Stimulated activated memory B cell treated with anti-CD40 and anti-IgM and Interleukin-4, amounts not matched to agents 10 μg/mL and 1 μg/mL and 100 μg/mL, for 72 hours (primary cell): ENCODE data around the gene MYO9B.

Experiments
- ATAC-seq: fragments of 150-1000 bp; cut with Tn5 transposase; 2 replicates; pipeline ENCODE4 v1.10.0; 2021
- H3K27ac Mint-ChIP-seq: one replicate; pipeline ENCODE4 v1.8.0; 2022; ENCODE audit warnings: mild to moderate bottlenecking, mixed read lengths
- H3K27me3 Mint-ChIP-seq: one replicate; pipeline ENCODE4 v1.8.0; 2022; ENCODE audit warnings: mixed read lengths
- H3K36me3 Mint-ChIP-seq: one replicate; pipeline ENCODE4 v1.8.0; 2022; ENCODE audit warnings: mixed read lengths
- H3K4me1 Mint-ChIP-seq: one replicate; pipeline ENCODE4 v1.8.0; 2022; ENCODE audit warnings: mixed read lengths
- H3K4me3 Mint-ChIP-seq: one replicate; pipeline ENCODE4 v1.8.0; 2022; ENCODE audit warnings: mild to moderate bottlenecking, moderate library complexity, mixed read lengths
- H3K9me3 Mint-ChIP-seq: one replicate; pipeline ENCODE4 v1.8.0; 2022; ENCODE audit warnings: mixed read lengths

The MYO9B gene

GRCh38 chr19:17075035-17075863 lies at the start of gene MYO9B, which contains the start of gene HAUS8:
Gene MYO9B (plus strand): TSS chr19:17075777. CDS start chr19:17101718, 25,941 bp downstream.
Gene HAUS8 (minus strand): TSS chr19:17075452. CDS start chr19:17075422, 30 bp downstream.
- H3K9me3 Mint-ChIP-seq, result no peaks in the 10 kb centered on the region
- peaks cover 27% of the 10 kb centered on the region for H3K36me3 Mint-ChIP-seq
- ATAC-seq, result peak; percentile 94
- H3K4me3 Mint-ChIP-seq, result peak within 1 kb of the TSS; percentile 98
- peaks cover 73% of the 10 kb centered on the region for H3K4me1 Mint-ChIP-seq
- peak within 1 kb of the TSS; percentile 88 for H3K27ac Mint-ChIP-seq
- no peaks in the 10 kb centered on the region for H3K27me3 Mint-ChIP-seq

GRCh38 chr19:17025991-17026658 lies 49.5 kb upstream of the MYO9B start:
- Mint-ChIP-seq H3K4me3 (peak overlapping the region; percentile 65), H3K27ac (no peak overlapping the region), H3K9me3 (peaks cover 13% of the 10 kb centered on the region), H3K4me1 (peaks cover 24% of the 10 kb centered on the region), H3K36me3 (peaks cover 20% of the 10 kb centered on the region), H3K27me3 (peaks cover 86% of the 10 kb centered on the region)
- ATAC-seq, result peak; percentile 25

- H3K36me3 Mint-ChIP-seq, result peaks cover 20% of the 10 kb centered on the region
- ATAC-seq, result peak; percentile 50
- H3K4me3 Mint-ChIP-seq, result peak within 1 kb of the TSS; percentile 72
- no peak within 1 kb of the TSS for H3K27ac Mint-ChIP-seq
- peaks cover 13% of the 10 kb centered on the region for H3K9me3 Mint-ChIP-seq
- H3K27me3 Mint-ChIP-seq, result peaks cover 86% of the 10 kb centered on the region
- H3K4me1 Mint-ChIP-seq, result peaks cover 18% of the 10 kb centered on the region
These were observed 48.7 kb upstream of the MYO9B start, which contains the start of gene CPAMD8 for GRCh38 chr19:17026706-17027534. Gene CPAMD8 (minus strand): TSS chr19:17026810. CDS start chr19:17026642, 168 bp downstream.

GRCh38 chr19:17027535-17027975 lies 48.0 kb upstream of the MYO9B start:
- Mint-ChIP-seq H3K4me1 (peaks cover 15% of the 10 kb centered on the region), H3K27ac (no peak overlapping the region), H3K4me3 (peak overlapping the region; percentile 72), H3K9me3 (peaks cover 13% of the 10 kb centered on the region), H3K36me3 (peaks cover 19% of the 10 kb centered on the region), H3K27me3 (peaks cover 80% of the 10 kb centered on the region)
- ATAC-seq, result peak; percentile 14

GRCh38 chr19:17031741-17032140 lies 43.8 kb upstream of the MYO9B start:
- peaks cover 66% of the 10 kb centered on the region for H3K27me3 Mint-ChIP-seq
- no peak for ATAC-seq
- H3K27ac Mint-ChIP-seq, result no peak overlapping the region

GRCh38 chr19:17035842-17036424 lies 39.6 kb upstream of the MYO9B start:
- Mint-ChIP-seq H3K4me3 (no peak overlapping the region), H3K4me1 (no peaks in the 10 kb centered on the region), H3K36me3 (no peaks in the 10 kb centered on the region), H3K27me3 (peaks cover 67% of the 10 kb centered on the region), H3K9me3 (no peaks in the 10 kb centered on the region), H3K27ac (no peak overlapping the region)
- ATAC-seq, result no peak

More at GRCh38 chr19:17031741-17032140, 43.8 kb upstream of the MYO9B start:
- Mint-ChIP-seq H3K4me1 (peaks cover 6% of the 10 kb centered on the region), H3K4me3 (no peak overlapping the region), H3K36me3 (no peaks in the 10 kb centered on the region), H3K9me3 (no peaks in the 10 kb centered on the region)

GRCh38 chr19:17036640-17037039 lies 38.9 kb upstream of the MYO9B start:
- peaks cover 73% of the 10 kb centered on the region for H3K27me3 Mint-ChIP-seq
- H3K4me3 Mint-ChIP-seq, result no peak overlapping the region
- ATAC-seq, result peak; percentile 18
- no peaks in the 10 kb centered on the region for H3K36me3 Mint-ChIP-seq
- no peaks in the 10 kb centered on the region for H3K9me3 Mint-ChIP-seq
- H3K27ac Mint-ChIP-seq, result no peak overlapping the region
- H3K4me1 Mint-ChIP-seq, result no peaks in the 10 kb centered on the region

- Mint-ChIP-seq H3K27me3 (peaks cover 77% of the 10 kb centered on the region), H3K4me1 (no peaks in the 10 kb centered on the region), H3K27ac (no peak overlapping the region)
These were observed 38.4 kb upstream of the MYO9B start for GRCh38 chr19:17037184-17037583.

GRCh38 chr19:17037966-17038500 lies 37.5 kb upstream of the MYO9B start:
- no peak overlapping the region for H3K27ac Mint-ChIP-seq
- no peaks in the 10 kb centered on the region for H3K36me3 Mint-ChIP-seq
- H3K4me1 Mint-ChIP-seq, result no peaks in the 10 kb centered on the region
- no peaks in the 10 kb centered on the region for H3K9me3 Mint-ChIP-seq
- ATAC-seq, result no peak
- H3K4me3 Mint-ChIP-seq, result no peak overlapping the region
- H3K27me3 Mint-ChIP-seq, result peaks cover 72% of the 10 kb centered on the region

More at GRCh38 chr19:17037184-17037583, 38.4 kb upstream of the MYO9B start:
- Mint-ChIP-seq H3K36me3 (no peaks in the 10 kb centered on the region), H3K4me3 (no peak overlapping the region), H3K9me3 (no peaks in the 10 kb centered on the region)
- peak; percentile 51 for ATAC-seq

- Mint-ChIP-seq H3K27me3 (peaks cover 51% of the 10 kb centered on the region), H3K4me3 (no peak overlapping the region), H3K36me3 (no peaks in the 10 kb centered on the region)
These were observed 33.6 kb upstream of the MYO9B start for GRCh38 chr19:17041976-17042375.

GRCh38 chr19:17043744-17044143 lies 31.8 kb upstream of the MYO9B start:
- Mint-ChIP-seq H3K9me3 (no peaks in the 10 kb centered on the region), H3K27ac (no peak overlapping the region), H3K4me1 (no peaks in the 10 kb centered on the region), H3K36me3 (no peaks in the 10 kb centered on the region), H3K27me3 (peaks cover 33% of the 10 kb centered on the region), H3K4me3 (no peak overlapping the region)
- ATAC-seq, result no peak

More at GRCh38 chr19:17041976-17042375, 33.6 kb upstream of the MYO9B start:
- H3K9me3 Mint-ChIP-seq, result no peaks in the 10 kb centered on the region
- no peak overlapping the region for H3K27ac Mint-ChIP-seq
- no peaks in the 10 kb centered on the region for H3K4me1 Mint-ChIP-seq
- ATAC-seq, result no peak

GRCh38 chr19:17045907-17046502 lies 29.6 kb upstream of the MYO9B start:
- no peak for ATAC-seq
- Mint-ChIP-seq H3K4me1 (no peaks in the 10 kb centered on the region), H3K4me3 (no peak overlapping the region), H3K9me3 (no peaks in the 10 kb centered on the region), H3K27me3 (peaks cover 10% of the 10 kb centered on the region), H3K27ac (no peak overlapping the region), H3K36me3 (peaks cover 8% of the 10 kb centered on the region)

GRCh38 chr19:17048885-17049453 lies 26.6 kb upstream of the MYO9B start:
- no peaks in the 10 kb centered on the region for H3K9me3 Mint-ChIP-seq
- peaks cover 31% of the 10 kb centered on the region for H3K36me3 Mint-ChIP-seq
- H3K4me3 Mint-ChIP-seq, result no peak overlapping the region
- H3K4me1 Mint-ChIP-seq, result no peaks in the 10 kb centered on the region
- ATAC-seq, result no peak
- H3K27ac Mint-ChIP-seq, result no peak overlapping the region
- no peaks in the 10 kb centered on the region for H3K27me3 Mint-ChIP-seq
